NCI-H1105 treated with DMSO at 0.1 percent for 48 hours (cell line): ENCODE data around the gene WDR82.

Source experiments
- DNase-seq: peaks from one replicate; lab custom pipeline; 2025; lab: John Stamatoyannopoulos, UW

WDR82 gene

GRCh38 chr3:52238193-52238760, 40.2 kb downstream of the WDR82 start:
- DNase-seq = no peak

GRCh38 chr3:52237657-52238172, 40.7 kb downstream of the WDR82 start:
- DNase-seq = no peak

- no peak for DNase-seq
Measured at GRCh38 chr3:52237006-52237656, 41.3 kb downstream of the WDR82 start.

- no peak for DNase-seq
Measured at GRCh38 chr3:52236424-52236886, 42.0 kb downstream of the WDR82 start.

- DNase-seq = no peak
Measured at GRCh38 chr3:52234516-52235447, 43.7 kb downstream of the WDR82 start.

- DNase-seq = no peak
Measured at GRCh38 chr3:52233968-52234367, 44.5 kb downstream of the WDR82 start.

- no peak for DNase-seq
Measured at GRCh38 chr3:52233108-52233591, 45.3 kb downstream of the WDR82 start.

GRCh38 chr3:52232279-52233107, 46.0 kb downstream of the WDR82 start:
- DNase-seq = no peak

- peak; percentile 26 for DNase-seq
Measured at GRCh38 chr3:52231502-52232278, 46.8 kb downstream of the WDR82 start.

GRCh38 chr3:52230889-52231499, 47.5 kb downstream of the WDR82 start:
- DNase-seq = no peak

- no peak for DNase-seq
Measured at GRCh38 chr3:52230461-52230860, 48.0 kb downstream of the WDR82 start.

- DNase-seq = no peak
Measured at GRCh38 chr3:52229656-52230055, 48.8 kb downstream of the WDR82 start.

GRCh38 chr3:52228751-52229291, 49.6 kb downstream of the WDR82 start:
- DNase-seq = no peak

GRCh38 chr3:52228266-52228665, 50.2 kb downstream of the WDR82 start:
- no peak for DNase-seq

GRCh38 chr3:52227766-52228165, 50.7 kb downstream of the WDR82 start:
- DNase-seq = no peak

GRCh38 chr3:52227117-52227516, 51.3 kb downstream of the WDR82 start:
- no peak for DNase-seq

- DNase-seq = no peak
Measured at GRCh38 chr3:52226229-52226817, 52.1 kb downstream of the WDR82 start.

- no peak for DNase-seq
Measured at GRCh38 chr3:52225452-52226228, 52.8 kb downstream of the WDR82 start, which contains the start of gene TLR9. Gene TLR9, minus strand, starts transcription at chr3:52225645. Its CDS starts 116 bp downstream, at chr3:52225529.
